H1 (cell line): Measurements from ENCODE around the gene TXN2. TPM values are rescaled to one million over a fixed set of nuclear protein-coding genes. Genes with fewer than 3 reads are reported as not detected.

Source experiments
- CHD2 ChIP-seq: IDR thresholded peaks from 2 replicates; pipeline ENCODE4 v1.6.1; 2012; ENCODE audit warnings: low read length, improper control_type of control experiment
- CTBP2 ChIP-seq: IDR thresholded peaks from 2 replicates; pipeline ENCODE4 v1.7.0; 2011; ENCODE audit warnings: borderline replicate concordance, mild to moderate bottlenecking, moderate library complexity, mixed read lengths, low read length; ENCODE audit not compliant: insufficient read depth, insufficient read length
- EZH2 ChIP-seq: fragments of 200-600 bp; sonication (generic); IDR thresholded peaks from 2 replicates; pipeline ENCODE4 v1.7.1; 2012; ENCODE audit warnings: low read depth, mild to moderate bottlenecking, moderate library complexity, low read length, inconsistent platforms; ENCODE audit not compliant: severe bottlenecking
- HDAC6 ChIP-seq: IDR thresholded peaks from one replicate; pipeline ENCODE4 v1.7.1; 2012; ENCODE audit warnings: low read depth, mild to moderate bottlenecking, inconsistent platforms, low read length, moderate library complexity
- NANOG ChIP-seq: IDR thresholded peaks from 2 replicates; pipeline ENCODE4 v1.6.1; 2011; ENCODE audit warnings: low read length, low read depth, mild to moderate bottlenecking, inconsistent platforms; ENCODE audit not compliant: insufficient read depth, poor library complexity, severe bottlenecking
- SP1 ChIP-seq: IDR thresholded peaks from 2 replicates; pipeline ENCODE4 v1.6.1; 2011; ENCODE audit warnings: low read depth, low read length
- SP2 ChIP-seq: IDR thresholded peaks from 2 replicates; pipeline ENCODE4 v1.6.1; 2012; ENCODE audit warnings: mild to moderate bottlenecking, low read length, inconsistent platforms
- TAF7 ChIP-seq: optimal IDR thresholded peaks from 2 replicates; pipeline ENCODE3; 2011; ENCODE audit warnings: low read depth, mild to moderate bottlenecking, inconsistent platforms, low read length, moderate library complexity, borderline replicate concordance
- polyA plus RNA-seq, 7 experiments: library from polyadenylated mRNA; depleted of rRNA in 3 of 7; stranded (reverse) in 5 of 7; unstranded in 2 of 7; fragments of >200 nt in 5 of 7; fragments of 200-250 nt in 2 of 7; gene quantifications; 1 replicate in 5 of 7; 2 replicates in 1 of 7; 4 replicates in 1 of 7; pipeline versions ENCODE4 v1.2.1 to v1.2.3, GENCODE V29; 2011 to 2013; ENCODE audit warnings: missing spikeins in 2 of 7, mixed read lengths in 2 of 7
- total RNA-seq: library from RNA; stranded (reverse); fragmentation: NEBNext Ultra II Directional; extraction: Animal tissue kit (Norgen Biotek cat#: 25700); gene quantifications from 2 replicates; pipeline ENCODE4 v1.2.1, GENCODE V29; 2021

Gene TXN2
- total and polyA plus RNA-seq, 2 of the 8 experiments (the other 6 are each of a cell fraction or from before 2014, with no cell fraction given) = 47.5 to 116 TPM

- TF ChIP-seq SP1 = no peak
- no peak for TF ChIP-seq CHD2
- TF ChIP-seq TAF7 = no peak
- TF ChIP-seq EZH2 = no peak
- no peak for TF ChIP-seq SP2
- no peak for TF ChIP-seq HDAC6
- TF ChIP-seq NANOG = no peak
- no peak for TF ChIP-seq CTBP2
These were observed 21.2 kb downstream of the TXN2 start (continued) for GRCh38 chr22:36460202-36460601.
